Effector memory CD4-positive, alpha-beta T cell (primary cell): Measurements from ENCODE around the gene LCP1.

Experiments
- DNase-seq, 3 donors: peaks; one replicate each; pipeline ENCODE4 v3.0.0-alpha.2; 2020
- H3K27ac ChIP-seq: 2 replicates; pipeline ENCODE4 v1.7.0; 2013; ENCODE audit warnings: mild to moderate bottlenecking, low read length, moderate library complexity; ENCODE audit not compliant: insufficient read depth, poor library complexity, severe bottlenecking
- H3K27me3 ChIP-seq: replicated peaks from 2 replicates; pipeline ENCODE4 v1.7.0; 2013; ENCODE audit warnings: mild to moderate bottlenecking, low read length; ENCODE audit not compliant: insufficient read depth, control insufficient read depth, poor library complexity, severe bottlenecking
- H3K36me3 ChIP-seq: 2 replicates; pipeline ENCODE4 v1.7.0; 2013; ENCODE audit warnings: mild to moderate bottlenecking, low read length, moderate library complexity; ENCODE audit not compliant: control insufficient read depth, insufficient read depth
- H3K4me1 ChIP-seq: 2 replicates; pipeline ENCODE4 v1.7.0; 2013; ENCODE audit warnings: low read length, mild to moderate bottlenecking; ENCODE audit not compliant: control insufficient read depth, insufficient read depth, poor library complexity, severe bottlenecking
- H3K4me3 ChIP-seq: 2 replicates; pipeline ENCODE4 v1.7.0; 2013; ENCODE audit warnings: low read length, low read depth, mild to moderate bottlenecking; ENCODE audit not compliant: insufficient read depth, poor library complexity, severe bottlenecking
- H3K9me3 ChIP-seq: 2 replicates; pipeline ENCODE4 v1.7.0; 2013; ENCODE audit warnings: mild to moderate bottlenecking, low read length, moderate library complexity; ENCODE audit not compliant: control insufficient read depth

Gene LCP1

GRCh38 chr13:46097015-46097414 lies 85.0 kb downstream of the LCP1 start:
- no peak overlapping the region for H3K4me3 ChIP-seq
- no peak overlapping the region for H3K27ac ChIP-seq
- H3K36me3 ChIP-seq: no peaks in the 10 kb centered on the region
- DNase-seq: no peak
- no peaks in the 10 kb centered on the region for H3K9me3 ChIP-seq
- H3K27me3 ChIP-seq: no peaks in the 10 kb centered on the region
- H3K4me1 ChIP-seq: no peaks in the 10 kb centered on the region

GRCh38 chr13:46094478-46094877 lies 87.5 kb downstream of the LCP1 start:
- H3K4me1 ChIP-seq: no peaks in the 10 kb centered on the region
- H3K27me3 ChIP-seq: no peaks in the 10 kb centered on the region
- DNase-seq: no peak
- H3K9me3 ChIP-seq: no peaks in the 10 kb centered on the region
- no peak overlapping the region for H3K4me3 ChIP-seq
- no peak overlapping the region for H3K27ac ChIP-seq
- H3K36me3 ChIP-seq: no peaks in the 10 kb centered on the region

GRCh38 chr13:46088821-46089562 lies 93.0 kb downstream of the LCP1 start:
- no peaks in the 10 kb centered on the region for H3K9me3 ChIP-seq
- no peaks in the 10 kb centered on the region for H3K4me1 ChIP-seq
- H3K27ac ChIP-seq: no peak overlapping the region
- H3K36me3 ChIP-seq: no peaks in the 10 kb centered on the region
- no peak overlapping the region for H3K4me3 ChIP-seq
- no peak for DNase-seq
- no peaks in the 10 kb centered on the region for H3K27me3 ChIP-seq

- H3K27me3 ChIP-seq: no peaks in the 10 kb centered on the region
- DNase-seq: no peak
Observed at GRCh38 chr13:46087481-46087880, 94.5 kb downstream of the LCP1 start.

GRCh38 chr13:46086985-46087384 lies 95.0 kb downstream of the LCP1 start:
- no peak for DNase-seq
- Histone ChIP-seq H3K9me3 (no peaks in the 10 kb centered on the region), H3K36me3 (no peaks in the 10 kb centered on the region), H3K27me3 (no peaks in the 10 kb centered on the region), H3K27ac (no peak overlapping the region), H3K4me1 (no peaks in the 10 kb centered on the region), H3K4me3 (no peak overlapping the region)

More at GRCh38 chr13:46087481-46087880, 94.5 kb downstream of the LCP1 start:
- Histone ChIP-seq H3K27ac (no peak overlapping the region), H3K9me3 (no peaks in the 10 kb centered on the region), H3K4me3 (no peak overlapping the region), H3K4me1 (no peaks in the 10 kb centered on the region), H3K36me3 (no peaks in the 10 kb centered on the region)

- no peak overlapping the region for H3K27ac ChIP-seq
- H3K36me3 ChIP-seq: no peaks in the 10 kb centered on the region
- H3K4me1 ChIP-seq: no peaks in the 10 kb centered on the region
- no peak for DNase-seq
- no peaks in the 10 kb centered on the region for H3K9me3 ChIP-seq
- no peak overlapping the region for H3K4me3 ChIP-seq
- H3K27me3 ChIP-seq: no peaks in the 10 kb centered on the region
Observed at GRCh38 chr13:46086421-46086922, 95.5 kb downstream of the LCP1 start.

GRCh38 chr13:46085737-46086136 lies 96.2 kb downstream of the LCP1 start:
- Histone ChIP-seq H3K27me3 (no peaks in the 10 kb centered on the region), H3K4me3 (no peak overlapping the region), H3K4me1 (no peaks in the 10 kb centered on the region), H3K9me3 (no peaks in the 10 kb centered on the region), H3K27ac (no peak overlapping the region), H3K36me3 (no peaks in the 10 kb centered on the region)
- DNase-seq: no peak

- no peak for DNase-seq
- H3K4me3 ChIP-seq: no peak overlapping the region
- no peaks in the 10 kb centered on the region for H3K9me3 ChIP-seq
- H3K36me3 ChIP-seq: no peaks in the 10 kb centered on the region
- no peak overlapping the region for H3K27ac ChIP-seq
- H3K27me3 ChIP-seq: no peaks in the 10 kb centered on the region
- H3K4me1 ChIP-seq: no peaks in the 10 kb centered on the region
Observed at GRCh38 chr13:46082324-46082723, 99.7 kb downstream of the LCP1 start.

GRCh38 chr13:46079770-46080169 lies 102.2 kb downstream of the LCP1 start:
- Histone ChIP-seq H3K36me3 (no peaks in the 10 kb centered on the region), H3K9me3 (no peaks in the 10 kb centered on the region), H3K4me3 (no peak overlapping the region), H3K27me3 (no peaks in the 10 kb centered on the region), H3K27ac (no peak overlapping the region), H3K4me1 (no peaks in the 10 kb centered on the region)
- no peak for DNase-seq

- H3K9me3 ChIP-seq: no peaks in the 10 kb centered on the region
- no peak overlapping the region for H3K27ac ChIP-seq
- no peaks in the 10 kb centered on the region for H3K27me3 ChIP-seq
- no peak for DNase-seq
- H3K4me1 ChIP-seq: no peaks in the 10 kb centered on the region
- H3K36me3 ChIP-seq: no peaks in the 10 kb centered on the region
- no peak overlapping the region for H3K4me3 ChIP-seq
Observed at GRCh38 chr13:46077265-46077664, 104.7 kb downstream of the LCP1 start.
